ENCODE results near the gene SPC25.

Gene SPC25

GRCh38 chr2:168929031-168929430 is 38.8 kb upstream of the SPC25 start:
- no peak for DNase-seq (ENCODE audit: extremely low read depth, low read depth)
- TF ChIP-seq CTCF (IDR thresholded peaks at IDR 0.05; ENCODE audit: low read depth, low read length): no peak

- TF ChIP-seq CTCF (IDR thresholded peaks at IDR 0.05; ENCODE audit: low read depth, low read length): no peak
- DNase-seq (ENCODE audit: extremely low read depth, low read depth): no peak
Observed at GRCh38 chr2:168928113-168928831, 38.0 kb upstream of the SPC25 start.

GRCh38 chr2:168926621-168927386 is 36.6 kb upstream of the SPC25 start:
- DNase-seq (ENCODE audit: extremely low read depth, low read depth): no peak

GRCh38 chr2:168920504-168921157 is 30.4 kb upstream of the SPC25 start:
- TF ChIP-seq CTCF (IDR thresholded peaks at IDR 0.05; ENCODE audit: low read depth, low read length): peak; percentile 44
- no peak for DNase-seq (ENCODE audit: extremely low read depth, low read depth)

More at GRCh38 chr2:168926621-168927386, 36.6 kb upstream of the SPC25 start:
- TF ChIP-seq CTCF (IDR thresholded peaks at IDR 0.05; ENCODE audit: low read depth, low read length): no peak

GRCh38 chr2:168916331-168916675 is 26.1 kb upstream of the SPC25 start:
- no peak for DNase-seq (ENCODE audit: extremely low read depth, low read depth)

GRCh38 chr2:168915441-168916330 is 25.5 kb upstream of the SPC25 start:
- TF ChIP-seq CTCF (IDR thresholded peaks at IDR 0.05; ENCODE audit: low read depth, low read length): no peak
- DNase-seq (ENCODE audit: extremely low read depth, low read depth): no peak

More at GRCh38 chr2:168916331-168916675, 26.1 kb upstream of the SPC25 start:
- no peak for TF ChIP-seq CTCF (IDR thresholded peaks at IDR 0.05; ENCODE audit: low read depth, low read length)
